GM15510 (cell line): ENCODE data around the gene SEPTIN11.

ENCODE experiments used
- POLR2A ChIP-seq: IDR thresholded peaks from 3 replicates; pipeline ENCODE4 v1.6.1; 2011; ENCODE audit warnings: borderline replicate concordance; ENCODE audit not compliant: insufficient read length; ENCODE audit errors: extremely low read depth

SEPTIN11 gene

GRCh38 chr4:76982638-76983584 lies 33.4 kb downstream of the SEPTIN11 start:
- TF ChIP-seq POLR2A = no peak

- TF ChIP-seq POLR2A = no peak
Observed at GRCh38 chr4:76984127-76984526, 34.6 kb downstream of the SEPTIN11 start.

DNA sequence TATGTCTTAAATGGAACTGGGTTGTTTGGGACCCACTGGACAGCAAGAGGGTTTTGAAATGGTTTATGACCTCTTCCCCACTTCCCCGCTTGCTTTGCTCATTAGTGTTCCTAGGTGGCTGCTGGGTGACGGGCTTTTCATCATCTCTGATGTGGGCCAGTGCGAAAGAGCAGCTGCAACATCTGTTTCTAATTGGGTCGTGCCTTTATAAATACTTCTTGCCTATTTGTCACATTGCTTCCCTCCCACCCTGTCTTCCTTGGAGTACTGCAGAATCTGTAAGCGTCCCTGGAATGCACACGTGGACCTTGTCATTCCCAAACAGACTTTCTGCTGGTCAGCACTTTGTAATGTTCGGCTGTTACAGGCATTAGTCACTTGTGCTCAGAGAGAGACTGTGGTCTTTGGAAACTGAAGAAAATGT lies 35.2 kb downstream of the SEPTIN11 start:
- no peak for TF ChIP-seq POLR2A

DNA sequence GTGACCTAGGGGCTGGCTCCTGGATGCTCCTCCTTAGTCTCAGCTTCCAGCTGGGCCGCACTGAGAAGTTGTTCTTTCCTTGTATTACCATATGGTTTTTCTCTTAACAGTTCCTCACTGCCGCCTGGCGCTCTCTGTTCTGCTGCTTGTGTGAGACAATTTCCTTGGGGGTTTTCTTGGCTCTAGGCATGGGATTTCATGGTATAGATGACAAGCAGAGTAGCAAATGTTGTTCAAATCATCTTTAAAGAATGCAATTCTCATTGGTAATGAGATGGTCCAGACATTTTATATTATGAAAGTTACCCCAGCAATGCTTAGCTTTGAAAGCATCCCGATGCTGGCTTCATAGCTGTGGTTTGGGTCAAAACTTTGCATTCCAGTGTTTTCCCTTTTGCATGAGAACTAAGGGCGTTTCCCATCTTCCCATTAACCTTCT lies 37.6 kb downstream of the SEPTIN11 start:
- TF ChIP-seq POLR2A = no peak

GRCh38 chr4:76987685-76988084 lies 38.1 kb downstream of the SEPTIN11 start:
- no peak for TF ChIP-seq POLR2A

- TF ChIP-seq POLR2A = no peak
Observed at GRCh38 chr4:76989391-76990061, 40.0 kb downstream of the SEPTIN11 start.

DNA sequence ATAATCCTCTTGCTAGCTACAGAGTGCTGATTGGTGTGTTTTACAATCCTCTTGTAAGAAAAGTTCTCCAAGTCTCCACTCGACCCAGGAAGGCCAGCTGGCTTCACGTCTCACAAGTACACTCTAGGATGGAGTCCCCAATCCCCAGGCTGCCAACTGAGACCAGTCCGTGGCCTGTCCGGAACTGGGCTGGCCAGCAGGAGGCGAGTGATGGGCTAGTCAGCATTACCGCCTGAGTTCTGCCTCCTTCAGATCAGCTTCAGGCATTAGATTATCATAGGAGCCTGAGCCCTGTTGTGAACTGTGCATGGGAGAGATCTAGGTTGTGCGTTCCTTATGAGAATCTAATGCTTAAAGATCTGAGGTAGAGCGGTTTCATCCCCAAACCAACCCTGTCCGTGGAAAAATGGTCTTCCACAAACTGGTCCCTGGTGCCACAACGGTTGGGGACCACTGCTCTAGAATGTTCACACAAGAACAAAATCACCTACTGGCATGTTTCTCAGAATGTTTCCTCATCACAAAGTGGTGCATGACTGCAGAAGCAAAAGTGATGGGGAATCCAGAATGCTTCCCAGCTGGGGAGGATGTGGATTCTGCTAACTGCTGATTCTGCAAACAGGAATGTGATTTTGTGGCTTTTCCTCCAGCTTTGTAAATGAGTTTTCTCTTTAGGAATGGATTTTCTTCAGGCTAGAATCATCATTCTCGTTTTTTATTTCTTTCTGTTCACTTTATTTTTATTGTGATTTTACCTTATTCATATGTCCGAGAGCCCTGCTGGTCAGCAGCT lies 40.9 kb downstream of the SEPTIN11 start:
- no peak for TF ChIP-seq POLR2A

- TF ChIP-seq POLR2A = no peak
Observed at GRCh38 chr4:76991161-76991660, 41.7 kb downstream of the SEPTIN11 start.

DNA sequence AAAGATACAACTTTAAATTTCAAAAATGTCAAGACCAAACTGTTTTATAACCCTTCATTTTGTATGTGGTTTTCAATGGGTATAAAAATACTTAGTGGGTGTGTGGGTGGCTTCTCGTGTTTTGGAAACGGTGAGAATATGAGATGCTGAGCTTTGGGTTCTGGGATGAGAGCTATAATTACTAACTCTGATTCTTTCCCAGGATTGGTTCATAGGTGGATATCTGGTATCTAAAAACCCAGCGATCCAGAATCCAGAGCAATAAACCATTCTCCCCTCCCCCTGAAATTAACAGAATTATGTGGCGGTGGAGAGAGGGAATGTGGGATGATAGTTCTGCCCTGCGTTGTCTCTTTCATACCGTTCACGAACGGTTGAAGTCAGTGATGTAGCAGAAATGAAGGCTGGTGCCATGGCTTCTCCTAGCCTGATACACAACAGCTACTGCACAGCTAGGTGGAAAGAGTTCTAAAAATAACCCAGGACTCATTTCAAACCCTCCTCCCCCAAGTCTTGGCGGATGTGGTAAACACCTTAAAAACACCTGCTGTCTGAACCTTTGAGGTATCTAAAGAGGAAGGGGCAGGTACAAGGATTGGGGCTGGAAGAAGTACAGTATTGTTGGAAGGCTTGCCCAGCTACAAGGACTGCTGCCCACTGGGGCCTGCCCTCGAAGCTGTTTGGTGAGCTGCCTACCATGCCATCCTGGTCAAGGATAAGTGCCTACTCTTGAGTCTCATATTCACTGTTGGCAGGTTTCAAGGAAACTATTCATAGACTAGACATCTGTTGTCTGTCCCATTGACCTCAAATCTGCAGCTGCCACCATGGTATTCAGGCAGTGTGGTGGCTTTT lies 44.5 kb downstream of the SEPTIN11 start:
- no peak for TF ChIP-seq POLR2A

DNA sequence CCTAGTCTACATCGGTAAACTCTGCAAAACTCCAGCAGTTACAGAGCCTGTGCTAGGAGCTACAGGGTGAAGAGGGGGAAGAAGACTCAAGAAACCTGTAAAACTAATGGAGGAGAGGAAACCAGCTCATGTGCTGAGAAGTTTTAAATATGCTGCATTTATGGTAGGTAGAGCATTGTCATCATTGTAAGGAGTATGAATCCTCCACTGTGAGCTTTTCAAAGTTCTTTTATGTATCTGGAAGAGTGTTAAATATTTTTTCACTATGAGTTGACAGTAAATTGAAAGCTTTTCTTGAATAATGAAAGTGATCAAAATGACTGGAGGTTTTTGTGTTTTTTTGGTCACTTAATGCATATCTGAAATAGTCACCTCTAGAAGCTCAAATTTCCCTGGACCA lies 46.2 kb downstream of the SEPTIN11 start:
- no peak for TF ChIP-seq POLR2A

- TF ChIP-seq POLR2A = no peak
Observed at GRCh38 chr4:76996445-76996844, 46.9 kb downstream of the SEPTIN11 start.

DNA sequence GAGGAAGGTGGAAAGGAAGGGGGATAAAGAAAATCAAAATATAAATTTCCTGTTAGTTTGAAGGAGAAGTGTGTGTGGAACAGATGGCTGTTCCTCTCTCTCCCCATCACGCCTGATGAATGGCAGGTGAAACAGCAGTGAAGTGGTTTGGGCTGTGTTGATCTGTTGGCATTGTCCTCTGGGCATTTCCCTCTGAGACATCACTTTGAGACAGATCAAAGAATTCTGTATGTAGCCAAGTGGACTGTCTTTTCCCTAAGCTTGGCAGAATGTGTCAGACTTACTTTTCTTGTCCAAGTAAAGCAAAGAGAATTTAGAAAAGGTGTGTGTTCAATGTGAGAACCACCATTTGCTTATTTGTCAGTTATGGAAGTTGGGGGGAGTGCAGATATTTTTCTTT lies 47.5 kb downstream of the SEPTIN11 start:
- no peak for TF ChIP-seq POLR2A

- TF ChIP-seq POLR2A = no peak
Observed at GRCh38 chr4:76997532-76997931, 48.0 kb downstream of the SEPTIN11 start.

- TF ChIP-seq POLR2A = no peak
Observed at GRCh38 chr4:76998251-76998901, 48.8 kb downstream of the SEPTIN11 start.
